ENCODE measurements around the gene EPS8L1. TPM values are rescaled to one million over a fixed set of nuclear protein-coding genes. Genes with fewer than 3 reads are reported as not detected.

The EPS8L1 gene
- total and polyA plus RNA-seq, 12 donors = 0.53 to 7.9 (median 1.3) TPM; not detected in 1

DNA sequence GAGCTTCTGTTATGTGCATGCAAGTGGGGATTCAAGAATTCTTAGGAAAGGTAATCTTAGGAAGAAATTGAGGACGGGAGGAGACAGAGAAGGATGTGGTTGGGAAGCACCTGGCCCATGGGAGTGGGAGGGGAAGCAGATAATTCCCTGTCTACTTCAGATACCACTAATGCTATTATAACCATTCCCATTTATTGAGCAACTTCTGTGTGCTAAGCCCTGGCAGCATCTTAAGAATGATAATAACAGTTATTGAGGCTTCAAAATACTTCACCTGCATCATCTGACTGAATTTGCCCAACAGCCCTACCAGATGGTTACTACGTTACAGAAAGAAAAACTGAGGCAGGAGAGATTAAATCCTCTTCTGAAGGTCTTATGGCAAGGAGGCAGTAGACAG, 1.4 kb downstream of the EPS8L1 start:
- Histone ChIP-seq H3K4me1 (peaks cover 3 to 25% (median 18%) of the 10 kb centered on the region in 9 donors), H3K27ac (no peak overlapping the region), H3K27me3 (peaks cover 29 to 71% (median 49%) of the 10 kb centered on the region in 7 donors), H3K9me3 (peaks cover 0 to 5% (median 0%) of the 10 kb centered on the region in 11 donors), H3K36me3 (no peaks in the 10 kb centered on the region), H3K4me3 (no peak overlapping the region)
- ATAC-seq (no peak), DNase-seq (no peak)
- 72 to 81% methylated on average over 2 of the region's 2 CpGs for WGBS, 2 donors
- intact Hi-C loops (cut with DNase I) = no loop called here
- TF ChIP-seq, protein P1, sequence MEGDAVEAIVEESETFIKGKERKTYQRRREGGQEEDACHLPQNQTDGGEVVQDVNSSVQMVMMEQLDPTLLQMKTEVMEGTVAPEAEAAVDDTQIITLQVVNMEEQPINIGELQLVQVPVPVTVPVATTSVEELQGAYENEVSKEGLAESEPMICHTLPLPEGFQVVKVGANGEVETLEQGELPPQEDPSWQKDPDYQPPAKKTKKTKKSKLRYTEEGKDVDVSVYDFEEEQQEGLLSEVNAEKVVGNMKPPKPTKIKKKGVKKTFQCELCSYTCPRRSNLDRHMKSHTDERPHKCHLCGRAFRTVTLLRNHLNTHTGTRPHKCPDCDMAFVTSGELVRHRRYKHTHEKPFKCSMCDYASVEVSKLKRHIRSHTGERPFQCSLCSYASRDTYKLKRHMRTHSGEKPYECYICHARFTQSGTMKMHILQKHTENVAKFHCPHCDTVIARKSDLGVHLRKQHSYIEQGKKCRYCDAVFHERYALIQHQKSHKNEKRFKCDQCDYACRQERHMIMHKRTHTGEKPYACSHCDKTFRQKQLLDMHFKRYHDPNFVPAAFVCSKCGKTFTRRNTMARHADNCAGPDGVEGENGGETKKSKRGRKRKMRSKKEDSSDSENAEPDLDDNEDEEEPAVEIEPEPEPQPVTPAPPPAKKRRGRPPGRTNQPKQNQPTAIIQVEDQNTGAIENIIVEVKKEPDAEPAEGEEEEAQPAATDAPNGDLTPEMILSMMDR (IDR thresholded peaks at IDR 0.05) = no peak

DNA sequence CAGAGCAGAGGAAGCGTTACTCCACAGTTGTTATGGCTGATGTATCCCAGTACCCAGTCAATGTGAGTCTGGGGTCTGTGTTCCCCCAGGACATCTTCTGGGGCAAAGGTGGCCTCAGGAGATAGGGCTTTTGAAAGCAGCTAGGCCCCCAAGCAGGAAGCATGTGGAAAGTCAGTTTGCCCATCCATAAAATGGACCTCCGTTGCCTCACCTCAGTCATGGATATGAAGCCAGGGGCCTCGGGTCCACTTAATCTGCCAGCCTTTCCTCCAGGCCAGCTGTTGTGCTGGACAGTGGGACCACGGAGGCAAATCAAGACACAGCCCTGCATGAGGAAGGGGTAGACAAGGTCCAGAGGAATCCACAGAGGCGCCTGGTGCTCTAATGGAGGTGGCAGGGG, 3.3 kb downstream of the EPS8L1 start:
- intact Hi-C loops (cut with DNase I) = no loop called here

DNA sequence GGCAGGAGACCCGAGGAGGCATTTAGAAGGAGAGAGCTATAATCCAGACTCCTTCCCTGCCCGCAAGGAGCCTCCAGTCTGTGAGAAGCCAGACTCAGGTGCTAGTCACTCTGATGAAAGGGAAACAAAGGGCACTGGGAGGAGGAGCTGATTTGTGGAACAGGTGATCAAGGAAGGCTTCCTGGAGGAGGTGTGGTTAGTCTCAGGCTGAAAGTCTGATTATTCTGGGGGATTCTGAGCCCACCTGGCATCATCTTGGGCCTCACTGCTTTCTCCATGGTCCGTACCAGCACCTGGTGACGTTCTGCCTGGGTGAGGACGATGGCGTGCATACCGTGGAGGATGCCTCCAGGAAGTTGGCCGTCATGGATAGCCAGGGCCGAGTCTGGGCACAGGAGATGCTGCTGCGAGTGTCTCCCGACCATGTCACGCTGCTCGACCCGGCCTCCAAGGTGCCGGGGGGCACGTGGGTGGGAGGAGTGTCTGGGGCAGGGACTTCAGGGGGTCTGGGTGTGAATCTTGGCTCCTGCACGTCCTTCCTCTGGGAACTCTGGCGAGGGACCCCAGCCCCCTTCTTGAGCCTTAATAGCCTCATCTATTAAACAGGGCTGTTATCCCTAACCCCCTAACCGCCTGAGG, 3.9 kb downstream of the EPS8L1 start:
- Histone ChIP-seq H3K4me3 (no peak overlapping the region), H3K36me3 (no peaks in the 10 kb centered on the region), H3K4me1 (peaks cover 6 to 29% (median 22%) of the 10 kb centered on the region in 9 donors), H3K27me3 (peaks cover 37 to 75% (median 62%) of the 10 kb centered on the region in 7 donors), H3K9me3 (no peaks in the 10 kb centered on the region), H3K27ac (no peak overlapping the region)
- intact Hi-C loops (cut with DNase I) = no loop called here
- DNase-seq (no peak), ATAC-seq (no peak)
- 70 to 74% methylated on average over 19 of the region's 19 CpGs for WGBS, 2 donors
- TF ChIP-seq, protein P1 (IDR thresholded peaks at IDR 0.05) = no peak

More for the DNA sequence above, 3.3 kb downstream of the EPS8L1 start:
- DNase-seq (no peak), ATAC-seq (no peak)
- H3K27me3 ChIP-seq = peaks cover 37 to 73% (median 57%) of the 10 kb centered on the region in 7 donors
- H3K9me3 ChIP-seq = no peaks in the 10 kb centered on the region
- no peak overlapping the region for H3K4me3 ChIP-seq
- TF ChIP-seq, protein P1 (IDR thresholded peaks at IDR 0.05) = no peak
- H3K36me3 ChIP-seq = no peaks in the 10 kb centered on the region
- peaks cover 6 to 29% (median 22%) of the 10 kb centered on the region in 9 donors for H3K4me1 ChIP-seq
- no peak overlapping the region for H3K27ac ChIP-seq
- WGBS, 2 donors = 70 to 72% methylated on average over 5 of the region's 5 CpGs

DNA sequence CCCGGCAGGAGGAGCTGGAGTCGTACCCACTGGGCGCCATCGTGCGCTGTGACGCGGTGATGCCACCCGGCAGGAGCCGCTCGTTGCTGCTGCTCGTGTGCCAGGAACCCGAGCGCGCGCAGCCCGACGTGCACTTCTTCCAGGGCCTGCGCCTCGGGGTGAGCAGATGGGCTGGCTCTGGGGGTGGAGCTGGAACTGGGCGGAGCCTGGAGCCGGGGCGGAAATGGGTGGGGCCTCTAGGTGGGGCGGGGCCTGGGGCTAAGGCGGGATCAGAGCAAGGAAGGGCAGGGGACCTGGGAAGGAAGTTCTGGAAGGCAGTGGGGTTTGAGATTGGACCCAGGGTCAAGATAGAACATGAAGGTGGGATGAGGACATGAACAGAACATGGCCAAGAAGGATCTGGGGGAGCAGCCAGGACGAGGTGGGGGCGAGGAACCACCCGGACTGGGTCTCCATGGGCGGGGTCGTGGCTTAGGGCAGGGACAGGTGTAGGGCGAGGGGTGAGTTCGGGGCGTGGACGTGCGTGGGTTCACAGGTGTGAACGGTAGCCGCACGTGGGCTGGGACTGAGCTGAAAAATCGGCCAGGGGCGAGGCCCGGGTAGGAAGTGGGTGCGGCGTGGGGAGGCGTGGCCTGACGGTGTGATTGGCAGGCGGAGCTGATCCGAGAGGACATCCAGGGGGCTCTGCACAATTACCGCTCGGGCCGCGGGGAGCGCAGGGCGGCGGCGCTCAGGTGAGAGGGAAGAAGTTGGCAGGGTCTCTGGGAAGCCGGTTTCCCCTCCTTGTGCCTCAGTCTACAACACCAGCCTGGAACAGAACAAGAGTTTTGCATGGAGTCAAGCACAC, 4.7 kb downstream of the EPS8L1 start:
- TF ChIP-seq, protein P1 (IDR thresholded peaks at IDR 0.05) = no peak
- Histone ChIP-seq H3K36me3 (no peaks in the 10 kb centered on the region), H3K4me1 (peaks cover 6 to 28% (median 22%) of the 10 kb centered on the region in 9 donors), H3K27me3 (peaks cover 35 to 78% (median 70%) of the 10 kb centered on the region in 7 donors), H3K27ac (peak overlapping the region in 1 of 10 donors; percentile 65), H3K9me3 (no peaks in the 10 kb centered on the region), H3K4me3 (peak overlapping the region; percentile 37 to 66 (median 54))
- DNase-seq (peak; percentile 56 to 75), ATAC-seq (peak; percentile 68 to 86 (median 76))
- intact Hi-C loops (cut with DNase I) = no loop called here
- 2 to 5% methylated on average over 55 of the region's 55 CpGs for WGBS, 2 donors
